ENCODE measurements around the gene EPG5.

- TF ChIP-seq POLR2A (IDR thresholded peaks at IDR 0.05; ENCODE audit: low read depth, low read length) (no peak), TAF1 (IDR thresholded peaks at IDR 0.05; ENCODE audit: borderline replicate concordance, low read depth, low read length) (no peak), POLR2AphosphoS5 (IDR thresholded peaks at IDR 0.05; ENCODE audit: low read depth, low read length) (no peak)
Observed at GRCh38 chr18:45980229-45980628, 13.1 kb upstream of the EPG5 start.

All from GM12892 (cell line).